HuH-7.5 (cell line): ENCODE results near the gene ACSL3.

Experiments
- DNase-seq: peaks from one replicate; pipeline ENCODE4 v3.0.0; 2011; ENCODE audit warnings: low spot score

The ACSL3 gene

GRCh38 chr2:222879604-222879933, 18.7 kb downstream of the ACSL3 start:
- DNase-seq = no peak

DNA sequence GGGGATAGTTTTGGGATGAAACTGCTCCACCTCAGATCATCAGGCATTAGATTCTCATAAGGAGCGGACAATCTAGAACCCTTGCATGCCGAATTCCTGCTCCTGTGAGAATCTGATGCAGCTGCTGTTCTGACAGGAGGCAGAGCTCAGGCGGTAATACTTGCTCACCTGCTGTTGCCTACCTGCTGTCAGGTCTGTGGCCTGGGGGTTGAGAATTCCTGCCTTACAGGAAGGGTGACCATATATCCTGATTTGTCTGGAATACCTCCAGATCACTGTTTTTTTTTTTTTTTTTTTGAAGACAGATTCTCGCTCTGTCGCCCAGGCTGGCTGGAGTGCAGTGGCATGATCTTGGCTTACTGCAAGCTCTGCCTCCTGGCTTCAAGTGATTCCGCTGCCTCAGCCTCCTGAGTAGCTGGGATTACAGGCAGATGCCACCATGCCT, 21.7 kb downstream of the ACSL3 start:
- no peak for DNase-seq

GRCh38 chr2:222883420-222883819, 22.6 kb downstream of the ACSL3 start:
- no peak for DNase-seq

GRCh38 chr2:222884114-222884771, 23.4 kb downstream of the ACSL3 start:
- no peak for DNase-seq

- no peak for DNase-seq
Observed at GRCh38 chr2:222884805-222885424, 24.1 kb downstream of the ACSL3 start.

GRCh38 chr2:222887124-222887523, 26.3 kb downstream of the ACSL3 start:
- DNase-seq = no peak

DNA sequence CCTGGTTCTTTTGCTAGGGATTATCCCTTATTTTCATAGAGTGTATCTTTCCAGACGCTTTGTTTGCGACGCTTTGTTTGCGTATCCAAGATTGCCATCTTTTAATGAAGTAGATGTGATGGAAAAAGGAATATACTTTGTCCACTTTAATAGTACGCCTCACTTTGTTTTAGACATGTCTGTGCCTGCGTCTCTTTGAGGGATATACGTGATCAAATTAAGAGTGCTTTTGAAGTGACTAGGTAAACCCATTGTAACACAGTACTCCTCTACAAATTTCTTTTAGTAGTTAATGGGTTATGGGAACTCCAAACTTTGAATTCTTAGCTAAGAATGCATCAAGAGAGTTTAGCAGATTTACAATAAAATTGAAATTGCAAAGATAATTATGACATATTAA, 27.9 kb downstream of the ACSL3 start:
- DNase-seq = no peak

GRCh38 chr2:222891890-222892289, 31.1 kb downstream of the ACSL3 start:
- DNase-seq = no peak

- no peak for DNase-seq
Observed at GRCh38 chr2:222892321-222892720, 31.5 kb downstream of the ACSL3 start.

- no peak for DNase-seq
Observed at GRCh38 chr2:222892761-222893160, 31.9 kb downstream of the ACSL3 start.

- no peak for DNase-seq
Observed at GRCh38 chr2:222893716-222894115, 32.9 kb downstream of the ACSL3 start.

GRCh38 chr2:222895144-222895543, 34.3 kb downstream of the ACSL3 start:
- no peak for DNase-seq

GRCh38 chr2:222897898-222898297, 37.1 kb downstream of the ACSL3 start:
- no peak for DNase-seq

DNA sequence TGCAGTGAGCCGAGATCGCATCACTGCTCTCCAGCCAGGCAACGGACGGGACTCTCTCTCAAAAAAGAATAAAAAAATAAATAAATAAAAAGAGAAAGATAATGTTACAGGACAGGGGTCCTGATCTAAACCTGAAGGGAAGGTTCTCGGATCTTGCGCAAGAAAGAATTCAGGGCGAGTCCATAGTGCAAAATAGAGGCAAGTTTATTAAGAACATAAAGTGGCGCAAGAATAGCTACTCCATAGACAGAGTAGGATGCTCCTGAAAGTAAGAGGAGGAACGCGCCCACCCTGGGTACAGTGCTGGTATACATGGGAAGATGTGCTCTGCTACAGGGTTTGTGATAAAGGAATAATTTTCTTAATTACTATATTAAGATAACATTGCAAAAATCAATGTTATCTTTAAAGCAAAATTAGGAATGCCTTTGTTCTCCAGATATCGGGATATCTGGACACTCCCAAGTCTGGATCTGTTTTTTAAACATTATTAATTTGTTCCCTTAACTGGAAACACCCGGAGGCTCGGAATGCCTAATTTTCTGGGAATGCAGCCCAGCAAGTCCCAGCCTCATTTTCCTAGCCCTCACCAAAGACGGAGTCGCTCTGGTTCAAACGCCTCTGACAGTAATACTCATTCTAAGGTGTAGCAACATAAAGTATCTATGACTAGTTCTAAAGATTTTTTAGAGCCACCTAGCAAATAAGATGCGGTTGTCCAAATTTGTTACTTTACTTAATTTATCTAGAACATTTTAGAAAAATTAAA, 38.8 kb downstream of the ACSL3 start:
- no peak for DNase-seq

DNA sequence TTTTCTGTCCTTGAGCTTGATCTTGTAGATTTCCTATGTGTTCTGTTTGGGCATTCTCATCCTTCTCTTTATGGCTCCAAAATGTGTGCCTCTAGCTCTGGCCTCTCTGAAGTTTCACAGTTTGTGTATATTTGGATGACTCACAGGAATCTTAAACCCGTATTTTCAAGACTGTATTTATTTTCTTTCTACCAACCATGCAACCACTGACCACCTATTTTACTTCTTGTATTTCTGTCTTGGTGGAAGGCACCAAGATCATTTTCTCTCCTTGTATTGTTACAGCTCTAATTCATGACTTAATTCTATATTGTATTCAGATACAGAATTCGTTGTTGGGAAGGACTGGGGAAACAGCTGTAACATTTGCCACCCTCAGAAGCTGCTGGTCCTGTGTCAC, 39.5 kb downstream of the ACSL3 start:
- DNase-seq = no peak

DNA sequence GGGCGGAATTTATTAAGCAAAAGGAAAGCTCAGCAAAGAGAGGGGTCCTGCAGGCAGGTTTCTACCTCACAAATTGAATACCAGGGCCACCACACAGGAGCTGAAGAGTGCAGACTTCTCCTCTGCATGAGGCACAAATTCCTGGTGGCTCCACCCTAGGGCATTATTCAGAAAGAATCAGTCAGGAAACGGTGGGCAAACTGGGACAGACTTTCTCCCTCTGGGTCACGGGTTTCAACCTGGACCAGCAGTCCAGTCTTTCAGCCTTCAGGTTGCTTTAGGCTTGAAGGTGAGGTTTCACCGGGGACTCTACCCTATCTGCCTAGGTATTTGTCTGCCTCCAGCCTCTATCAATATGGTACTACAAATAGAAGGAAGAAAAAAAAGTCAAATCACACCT, 41.8 kb downstream of the ACSL3 start:
- no peak for DNase-seq

- DNase-seq = no peak
Observed at GRCh38 chr2:222903234-222904220, 42.7 kb downstream of the ACSL3 start.

- no peak for DNase-seq
Observed at GRCh38 chr2:222904557-222905258, 43.9 kb downstream of the ACSL3 start.

DNA sequence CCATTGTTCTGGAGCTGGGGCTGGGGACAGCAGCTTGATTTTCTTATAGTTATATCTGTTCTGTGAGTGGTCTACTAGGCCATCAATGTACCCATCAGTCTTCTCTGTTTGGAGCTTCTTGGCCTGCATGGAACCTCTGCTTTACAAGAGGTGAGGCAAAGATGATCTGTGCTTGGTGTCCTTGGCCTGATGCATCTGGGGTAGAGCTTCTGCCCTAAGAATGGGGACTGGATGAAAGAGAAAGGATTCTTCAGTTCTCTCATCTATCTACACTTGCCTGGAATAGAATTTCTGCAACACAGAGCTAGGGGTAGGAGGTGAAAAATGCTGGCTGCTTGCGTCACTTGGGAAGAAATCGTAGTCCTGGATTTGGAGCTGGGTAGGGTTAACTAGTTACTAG, 46.2 kb downstream of the ACSL3 start:
- DNase-seq = no peak

GRCh38 chr2:222907790-222908441, 47.1 kb downstream of the ACSL3 start:
- DNase-seq = no peak

DNA sequence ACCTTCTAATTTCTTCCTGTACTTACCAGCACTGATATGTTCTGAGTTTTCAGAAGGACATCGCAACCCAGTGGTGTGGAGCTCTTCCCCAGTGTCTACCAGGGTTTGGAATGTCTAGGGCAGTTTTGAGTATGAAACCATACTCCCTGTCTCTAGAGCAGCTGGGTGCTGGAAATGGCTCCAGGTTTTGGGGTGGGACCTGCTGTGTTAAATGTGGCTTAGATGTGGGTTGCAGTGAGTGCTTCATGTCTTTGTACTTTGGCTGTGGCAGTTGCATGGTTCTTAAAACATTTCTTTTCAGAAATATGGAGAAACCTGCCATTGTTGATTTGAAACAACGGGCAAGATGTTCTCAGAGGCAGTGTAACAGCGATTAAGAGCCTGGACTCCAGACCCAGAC, 48.5 kb downstream of the ACSL3 start:
- no peak for DNase-seq
